Measurements from ENCODE around the gene FMN2.

FMN2 gene

GRCh38 chr1:240280560-240281322, 189.1 kb downstream of the FMN2 start:
- no peak for DNase-seq (ENCODE audit: low spot score)
- in situ Hi-C loops (cut with MboI; ENCODE audit: low pct_unique_long_range_greater_than_20kb, low sequenced_read_pairs, unreplicated experiment), result no loop called here
- TF ChIP-seq CTCF (IDR thresholded peaks at IDR 0.05; ENCODE audit: extremely low read depth, insufficient read depth, missing control alignments), result no peak

- no peak for DNase-seq (ENCODE audit: low spot score)
- in situ Hi-C loops (cut with MboI; ENCODE audit: low pct_unique_long_range_greater_than_20kb, low sequenced_read_pairs, unreplicated experiment), result no loop called here
Observed at GRCh38 chr1:240282061-240282830, 190.6 kb downstream of the FMN2 start.

GRCh38 chr1:240284656-240285414, 193.2 kb downstream of the FMN2 start:
- no peak for TF ChIP-seq CTCF (IDR thresholded peaks at IDR 0.05; ENCODE audit: extremely low read depth, insufficient read depth, missing control alignments)
- in situ Hi-C loops (cut with MboI; ENCODE audit: low pct_unique_long_range_greater_than_20kb, low sequenced_read_pairs, unreplicated experiment), result no loop called here
- no peak for DNase-seq (ENCODE audit: low spot score)

More at GRCh38 chr1:240282061-240282830, 190.6 kb downstream of the FMN2 start:
- TF ChIP-seq CTCF (IDR thresholded peaks at IDR 0.05; ENCODE audit: extremely low read depth, insufficient read depth, missing control alignments), result no peak

DNA sequence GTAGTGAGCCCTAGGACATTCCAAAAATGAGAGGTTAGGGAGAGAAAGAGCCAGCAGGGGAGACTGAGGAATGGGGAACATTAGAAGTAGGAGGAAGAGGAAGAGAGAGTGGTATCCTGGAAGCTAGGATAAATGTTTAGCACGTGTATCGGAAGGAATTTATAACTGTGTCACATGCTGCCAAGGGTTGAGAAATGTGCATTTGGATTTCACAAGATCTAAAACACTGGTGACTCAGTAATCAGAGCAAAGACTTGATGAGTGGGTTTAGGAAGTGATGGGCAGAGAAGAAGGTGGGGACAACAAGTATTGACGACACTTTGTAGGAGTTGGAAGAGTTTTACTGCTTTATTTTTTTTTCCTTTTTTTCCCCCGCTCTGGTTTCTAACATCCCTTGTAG, 193.9 kb downstream of the FMN2 start:
- no peak for TF ChIP-seq CTCF (IDR thresholded peaks at IDR 0.05; ENCODE audit: extremely low read depth, insufficient read depth, missing control alignments)
- in situ Hi-C loops (cut with MboI; ENCODE audit: low pct_unique_long_range_greater_than_20kb, low sequenced_read_pairs, unreplicated experiment), result no loop called here
- DNase-seq (ENCODE audit: low spot score), result no peak

- DNase-seq (ENCODE audit: low spot score), result no peak
- no peak for TF ChIP-seq CTCF (IDR thresholded peaks at IDR 0.05; ENCODE audit: extremely low read depth, insufficient read depth, missing control alignments)
- in situ Hi-C loops (cut with MboI; ENCODE audit: low pct_unique_long_range_greater_than_20kb, low sequenced_read_pairs, unreplicated experiment), result no loop called here
Observed at GRCh38 chr1:240287722-240288121, 196.0 kb downstream of the FMN2 start.

- TF ChIP-seq CTCF (IDR thresholded peaks at IDR 0.05; ENCODE audit: extremely low read depth, insufficient read depth, missing control alignments), result no peak
- no peak for DNase-seq (ENCODE audit: low spot score)
- in situ Hi-C loops (cut with MboI; ENCODE audit: low pct_unique_long_range_greater_than_20kb, low sequenced_read_pairs, unreplicated experiment), result no loop called here
Observed at GRCh38 chr1:240293706-240294105, 202.0 kb downstream of the FMN2 start.
